GM12892 (cell line): ENCODE measurements around the gene ODAD3.

Experiments
- POLR2A ChIP-seq: IDR thresholded peaks from 2 replicates; pipeline ENCODE4 v1.6.1; 2011; ENCODE audit warnings: low read depth, low read length, control low read depth
- POLR2AphosphoS5 ChIP-seq: IDR thresholded peaks from 2 replicates; pipeline ENCODE4 v1.6.1; 2011; ENCODE audit warnings: low read depth, low read length, control low read depth
- TAF1 ChIP-seq: IDR thresholded peaks from 2 replicates; pipeline ENCODE4 v1.6.1; 2011; ENCODE audit warnings: low read depth, mild to moderate bottlenecking, control low read depth, low read length, borderline replicate concordance

- TF ChIP-seq POLR2A (no peak; the same call in 1 of the 2 replicates), POLR2AphosphoS5 (no peak), TAF1 (no peak)
Observed at GRCh38 chr19:11482384-11483050, 47.6 kb upstream of the ODAD3 start.
